Left lung (tissue), 10 donors: ENCODE results near the gene WDR17. TPM values are rescaled to one million over a fixed set of nuclear protein-coding genes. Genes with fewer than 3 reads are reported as not detected.

ENCODE experiments used
- ATAC-seq: fragments of 200-7000 bp; cut with Tn5 transposase; one replicate; pipeline ENCODE4 v1.9.1; 2020; ENCODE audit warnings: moderate library complexity
- DNase-seq, 4 donors: peaks; one replicate each; pipeline ENCODE4 v3.0.0-alpha.2; 2013 to 2020
- H3K27ac ChIP-seq, 2 donors: fragments of 200-600 bp; sonication (generic) in 1 of 2; one replicate each; pipeline versions ENCODE4 v1.5.0 to v1.8.0; 2020 to 2021
- H3K27me3 ChIP-seq, 2 donors: fragments of 200-600 bp; sonication (generic) in 1 of 2; one replicate each; pipeline versions ENCODE4 v1.5.0 to v1.8.0; 2020 to 2021
- H3K36me3 ChIP-seq, 2 donors: fragments of 200-600 bp; sonication (generic) in 1 of 2; one replicate each; pipeline versions ENCODE4 v1.5.0 to v1.8.0; 2020 to 2021
- H3K4me1 ChIP-seq, 2 donors: fragments of 200-600 bp; one replicate each; pipeline ENCODE4 v1.8.0; 2021
- H3K4me3 ChIP-seq, 2 donors: fragments of 200-600 bp; sonication (generic) in 1 of 2; one replicate each; pipeline versions ENCODE4 v1.5.0 to v1.8.0; 2020 to 2021; ENCODE audit warnings: mild to moderate bottlenecking in 1 of 2
- H3K9me3 ChIP-seq, 2 donors: fragments of 200-600 bp; sonication (generic) in 1 of 2; one replicate each; pipeline versions ENCODE4 v1.5.0 to v1.8.0; 2020 to 2021
- intact Hi-C, 2 donors: fragments of 100-400 bp; cut with DNase I; formaldehyde crosslinking; loops; one replicate each; pipeline versions ENCODE4 v1.11.2 to v1.14.2; 2022
- polyA plus RNA-seq, 6 donors: library from polyadenylated mRNA; unstranded; fragments of 120-200 nt; gene quantifications; one replicate each; pipeline ENCODE4 v1.2.1, GENCODE V29; 2013; ENCODE audit not compliant: insufficient read length in 6 of 6
- total RNA-seq, 2 donors: library from RNA; stranded (reverse); fragmentation: NEBNext Ultra II Directional; extraction: Animal tissue kit (Norgen Biotek cat#: 25700); gene quantifications; one replicate each; pipeline ENCODE4 v1.2.1, GENCODE V29; 2021
- TF ChIP-seq, protein P1 (sequence below), 2 donors: fragments of 200-600 bp; sonication (generic) in 1 of 2; IDR thresholded peaks; one replicate each; pipeline versions ENCODE4 v1.5.0 to v1.8.0; 2021; ENCODE audit warnings: antibody characterized with exemption in 2 of 2
- donor health status: DM: no; HTN: yes; CAD: no.
- donor health status: DM: no; HTN: no; CAD: no.

The WDR17 gene
- total and polyA plus RNA-seq, 8 donors, result 4.2 to 10.7 (median 7.9) TPM

DNA sequence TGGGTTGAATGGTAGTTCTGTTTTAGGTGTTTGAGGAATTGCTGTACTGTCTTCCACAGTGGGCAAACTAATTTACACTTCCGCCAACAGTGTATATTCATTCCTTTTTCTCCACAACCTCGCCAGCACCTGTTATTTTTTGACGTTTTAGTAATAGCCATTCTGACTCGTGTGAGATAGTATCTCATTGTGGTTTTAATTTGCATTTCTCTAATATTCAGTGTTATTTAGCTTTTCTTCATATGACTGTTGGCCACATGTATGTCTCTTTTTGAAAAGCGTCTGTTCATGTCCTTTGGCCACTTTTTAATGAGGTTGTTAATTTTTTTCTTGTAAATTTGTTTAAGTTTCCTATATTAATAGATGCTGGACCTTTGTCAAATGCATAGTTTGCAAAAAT lies 26.9 kb upstream of the WDR17 start:
- no peaks in the 10 kb centered on the region for H3K4me1 ChIP-seq
- ATAC-seq (no peak), DNase-seq (no peak)
- intact Hi-C loops, result loop anchor here in 1 of 2 donors (10.0 kb wide), 1 partner anchor 306 kb away; no protein-coding TSS in a partner anchor
- peaks cover 0 to 4% of the 10 kb centered on the region in 2 donors for H3K9me3 ChIP-seq
- TF ChIP-seq, protein P1, sequence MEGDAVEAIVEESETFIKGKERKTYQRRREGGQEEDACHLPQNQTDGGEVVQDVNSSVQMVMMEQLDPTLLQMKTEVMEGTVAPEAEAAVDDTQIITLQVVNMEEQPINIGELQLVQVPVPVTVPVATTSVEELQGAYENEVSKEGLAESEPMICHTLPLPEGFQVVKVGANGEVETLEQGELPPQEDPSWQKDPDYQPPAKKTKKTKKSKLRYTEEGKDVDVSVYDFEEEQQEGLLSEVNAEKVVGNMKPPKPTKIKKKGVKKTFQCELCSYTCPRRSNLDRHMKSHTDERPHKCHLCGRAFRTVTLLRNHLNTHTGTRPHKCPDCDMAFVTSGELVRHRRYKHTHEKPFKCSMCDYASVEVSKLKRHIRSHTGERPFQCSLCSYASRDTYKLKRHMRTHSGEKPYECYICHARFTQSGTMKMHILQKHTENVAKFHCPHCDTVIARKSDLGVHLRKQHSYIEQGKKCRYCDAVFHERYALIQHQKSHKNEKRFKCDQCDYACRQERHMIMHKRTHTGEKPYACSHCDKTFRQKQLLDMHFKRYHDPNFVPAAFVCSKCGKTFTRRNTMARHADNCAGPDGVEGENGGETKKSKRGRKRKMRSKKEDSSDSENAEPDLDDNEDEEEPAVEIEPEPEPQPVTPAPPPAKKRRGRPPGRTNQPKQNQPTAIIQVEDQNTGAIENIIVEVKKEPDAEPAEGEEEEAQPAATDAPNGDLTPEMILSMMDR (IDR thresholded peaks at IDR 0.05), result no peak
- H3K4me3 ChIP-seq, result no peak overlapping the region
- H3K36me3 ChIP-seq, result no peaks in the 10 kb centered on the region
- H3K27ac ChIP-seq, result no peak overlapping the region
- H3K27me3 ChIP-seq, result no peaks in the 10 kb centered on the region

DNA sequence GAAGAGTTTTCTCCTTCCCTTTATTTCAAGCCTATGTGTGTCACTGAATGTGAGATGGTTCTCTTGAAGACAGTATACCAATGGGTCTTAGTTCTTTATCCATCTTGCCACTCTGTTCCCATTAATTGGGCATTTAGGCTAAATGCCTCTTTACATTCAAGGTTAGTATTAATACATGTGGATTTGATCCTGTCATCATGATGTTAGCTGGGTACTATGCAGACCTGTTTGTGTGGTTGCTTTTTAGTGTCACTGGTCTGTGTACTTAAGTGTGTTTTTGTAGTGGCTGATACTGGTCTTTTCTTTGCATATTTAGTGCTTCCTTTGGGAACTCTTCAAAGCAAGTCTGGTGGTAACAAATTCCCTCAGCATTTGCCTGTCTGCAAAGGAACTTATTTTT lies 23.4 kb upstream of the WDR17 start:
- Histone ChIP-seq H3K9me3 (peaks cover 0 to 4% of the 10 kb centered on the region in 2 donors), H3K4me3 (no peak overlapping the region), H3K4me1 (no peaks in the 10 kb centered on the region), H3K27ac (no peak overlapping the region), H3K27me3 (no peaks in the 10 kb centered on the region), H3K36me3 (no peaks in the 10 kb centered on the region)
- intact Hi-C loops, result no loop called here
- DNase-seq, result no peak
- TF ChIP-seq, protein P1 (IDR thresholded peaks at IDR 0.05), result no peak
- ATAC-seq, result no peak

DNA sequence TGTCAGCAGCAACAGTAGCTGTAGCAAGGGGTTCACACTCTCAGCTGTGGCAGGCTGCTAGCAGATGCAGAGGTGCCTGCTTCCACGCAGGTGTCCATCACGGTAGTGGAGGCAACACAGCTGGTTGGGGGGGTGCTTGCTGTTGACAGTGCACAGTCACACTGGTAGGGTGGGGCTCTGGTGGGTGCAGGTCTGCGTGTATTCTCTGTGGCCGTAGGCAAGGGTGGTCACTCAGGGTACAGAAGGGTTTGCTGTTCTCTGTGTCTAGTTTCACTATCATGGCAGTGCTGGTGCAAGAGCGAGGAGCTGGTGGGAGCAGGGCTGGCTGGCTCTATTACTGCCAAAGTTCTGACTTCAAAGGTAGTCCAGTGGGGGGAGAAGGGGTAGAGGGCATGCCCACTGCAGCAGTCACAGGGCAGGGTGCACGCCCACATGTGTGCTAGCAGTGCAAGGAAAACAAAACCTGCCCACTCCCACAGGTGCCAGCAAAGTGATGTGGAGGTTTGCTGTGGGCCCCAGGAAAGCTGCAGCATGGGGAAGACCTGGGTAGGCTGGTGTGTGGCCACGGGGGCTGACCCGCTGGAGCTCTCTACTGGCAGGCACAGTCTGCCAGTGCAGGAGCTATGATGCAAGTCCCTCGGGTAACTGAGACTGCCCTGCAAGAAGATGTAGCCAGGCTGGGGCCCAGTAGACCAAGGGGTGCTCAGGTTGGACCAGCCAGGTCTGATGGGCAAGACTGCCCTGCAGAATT lies 21.6 kb upstream of the WDR17 start:
- intact Hi-C loops, result no loop called here
- H3K36me3 ChIP-seq, result no peaks in the 10 kb centered on the region
- no peaks in the 10 kb centered on the region for H3K27me3 ChIP-seq
- TF ChIP-seq, protein P1 (IDR thresholded peaks at IDR 0.05), result no peak
- H3K4me1 ChIP-seq, result no peaks in the 10 kb centered on the region
- H3K9me3 ChIP-seq, result peaks cover 0 to 4% of the 10 kb centered on the region in 2 donors
- no peak overlapping the region for H3K27ac ChIP-seq
- ATAC-seq, result no peak
- no peak overlapping the region for H3K4me3 ChIP-seq
- peak in 1 of 4 donors; percentile 53 for DNase-seq

DNA sequence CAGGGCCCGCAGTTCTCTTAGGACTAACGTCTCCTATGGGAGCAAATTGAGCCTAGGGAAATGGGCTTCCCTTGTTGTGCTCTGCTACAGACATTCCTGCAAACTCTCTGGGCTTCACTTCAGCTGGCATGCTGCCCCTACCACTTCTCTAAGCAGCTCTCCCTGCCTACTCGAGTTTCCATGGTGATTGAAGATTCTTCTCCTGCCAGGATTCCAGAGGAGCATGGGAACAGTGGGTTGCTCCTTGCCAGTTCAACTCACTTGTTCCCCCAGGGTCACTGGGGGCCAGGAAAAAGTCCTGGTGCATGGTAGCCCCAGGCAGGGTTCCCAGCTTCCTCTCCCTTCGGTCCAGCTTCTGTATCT lies 21.1 kb upstream of the WDR17 start:
- no peak for ATAC-seq
- no peaks in the 10 kb centered on the region for H3K27me3 ChIP-seq
- no peaks in the 10 kb centered on the region for H3K4me1 ChIP-seq
- peak in 1 of 4 donors; percentile 26 for DNase-seq
- H3K4me3 ChIP-seq, result no peak overlapping the region
- no peak overlapping the region for H3K27ac ChIP-seq
- TF ChIP-seq, protein P1 (IDR thresholded peaks at IDR 0.05), result no peak
- intact Hi-C loops, result no loop called here
- peaks cover 0 to under 1% of the 10 kb centered on the region in 2 donors for H3K9me3 ChIP-seq
- H3K36me3 ChIP-seq, result no peaks in the 10 kb centered on the region

DNA sequence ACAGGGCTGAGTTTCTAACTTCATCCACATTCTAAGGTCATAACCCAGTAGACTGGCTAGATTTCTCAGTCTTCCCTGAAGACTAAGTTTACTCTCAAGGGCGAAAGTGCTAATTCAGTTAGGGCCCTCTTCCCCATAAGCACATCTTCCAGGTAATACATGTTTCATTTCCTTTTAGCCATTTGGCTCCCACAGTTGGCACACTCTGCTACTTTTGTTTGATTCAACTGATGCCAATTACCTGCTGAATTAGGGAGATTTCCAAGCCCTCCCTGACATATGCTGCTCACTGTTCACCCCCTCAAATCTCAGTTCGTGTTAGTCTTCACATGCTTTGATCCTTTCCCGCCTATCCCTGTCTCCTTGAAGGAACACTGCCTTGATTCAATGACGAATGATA lies 17.0 kb upstream of the WDR17 start:
- no peak for DNase-seq
- TF ChIP-seq, protein P1 (IDR thresholded peaks at IDR 0.05), result no peak
- Histone ChIP-seq H3K4me3 (no peak overlapping the region), H3K9me3 (no peaks in the 10 kb centered on the region), H3K27me3 (no peaks in the 10 kb centered on the region), H3K4me1 (no peaks in the 10 kb centered on the region), H3K36me3 (no peaks in the 10 kb centered on the region), H3K27ac (no peak overlapping the region)
- intact Hi-C loops, result no loop called here
- ATAC-seq, result no peak
